ENCODE measurements around the gene YBEY.

The YBEY gene

GRCh38 chr21:46346296-46347202, 60.4 kb downstream of the YBEY start:
- DNase-seq (ENCODE audit: low read depth, low spot score): no peak
- ChIA-PET POLR2A (interaction anchor here (0.6 kb wide), 1 partner anchor 16 kb away, joined by 3 read pairs; no protein-coding TSS in a partner anchor), CTCF (interaction anchor here (0.9 kb wide), 1 partner anchor 293 kb away, joined by 3 read pairs; no protein-coding TSS in a partner anchor)
- TF ChIP-seq, protein P1, sequence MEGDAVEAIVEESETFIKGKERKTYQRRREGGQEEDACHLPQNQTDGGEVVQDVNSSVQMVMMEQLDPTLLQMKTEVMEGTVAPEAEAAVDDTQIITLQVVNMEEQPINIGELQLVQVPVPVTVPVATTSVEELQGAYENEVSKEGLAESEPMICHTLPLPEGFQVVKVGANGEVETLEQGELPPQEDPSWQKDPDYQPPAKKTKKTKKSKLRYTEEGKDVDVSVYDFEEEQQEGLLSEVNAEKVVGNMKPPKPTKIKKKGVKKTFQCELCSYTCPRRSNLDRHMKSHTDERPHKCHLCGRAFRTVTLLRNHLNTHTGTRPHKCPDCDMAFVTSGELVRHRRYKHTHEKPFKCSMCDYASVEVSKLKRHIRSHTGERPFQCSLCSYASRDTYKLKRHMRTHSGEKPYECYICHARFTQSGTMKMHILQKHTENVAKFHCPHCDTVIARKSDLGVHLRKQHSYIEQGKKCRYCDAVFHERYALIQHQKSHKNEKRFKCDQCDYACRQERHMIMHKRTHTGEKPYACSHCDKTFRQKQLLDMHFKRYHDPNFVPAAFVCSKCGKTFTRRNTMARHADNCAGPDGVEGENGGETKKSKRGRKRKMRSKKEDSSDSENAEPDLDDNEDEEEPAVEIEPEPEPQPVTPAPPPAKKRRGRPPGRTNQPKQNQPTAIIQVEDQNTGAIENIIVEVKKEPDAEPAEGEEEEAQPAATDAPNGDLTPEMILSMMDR (IDR thresholded peaks at IDR 0.05; ENCODE audit: insufficient read depth, low read length, missing control alignments): no peak
- no peak overlapping the region for H3K4me3 ChIP-seq (ENCODE audit: low read depth, low read length)

DNA sequence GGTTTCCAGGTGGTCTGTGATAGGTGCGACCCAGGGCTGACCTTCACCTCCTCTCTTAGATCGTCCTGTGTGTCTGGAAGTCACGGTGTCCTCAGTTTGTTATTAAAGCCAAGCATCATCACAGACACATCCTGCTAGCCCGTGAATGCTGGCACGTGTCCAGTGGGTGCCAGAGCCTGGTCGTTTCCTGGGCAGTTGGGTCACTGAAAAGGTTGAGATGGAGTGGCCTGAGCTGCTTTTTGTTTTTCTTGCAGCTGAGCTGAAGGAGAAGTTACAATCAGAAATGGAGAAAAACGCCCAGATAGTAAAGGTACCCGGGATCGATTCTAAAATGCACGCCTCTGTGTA, 61.0 kb downstream of the YBEY start:
- no peak for DNase-seq (ENCODE audit: low read depth, low spot score)
- POLR2A ChIA-PET: no interaction called here
- CTCF ChIA-PET: interaction anchor here (0.9 to 1.0 kb wide), 2 partner anchors 10 to 293 kb away, joined by 3 read pairs; no protein-coding TSS in a partner anchor

More for the DNA sequence above, 61.0 kb downstream of the YBEY start:
- H3K4me3 ChIP-seq (ENCODE audit: low read depth, low read length): no peak overlapping the region
- TF ChIP-seq, protein P1 (IDR thresholded peaks at IDR 0.05; ENCODE audit: insufficient read depth, low read length, missing control alignments): no peak

Data from AG04449 (cell line).